ENCODE data around the gene ARHGAP10.

GRCh38 chr4:147884536-147884935 lies 152.6 kb downstream of the ARHGAP10 start:
- TF ChIP-seq CTCF (IDR thresholded peaks at IDR 0.05; ENCODE audit: low read depth, low read length): no peak
- TF ChIP-seq MAX (IDR thresholded peaks at IDR 0.05; ENCODE audit: low read depth, low read length): no peak
- no peak for TF ChIP-seq MYC (IDR thresholded peaks at IDR 0.05; ENCODE audit: low read depth, low read length)
- no peak for TF ChIP-seq POLR2A (IDR thresholded peaks at IDR 0.05; ENCODE audit: extremely low read depth, insufficient read length)

All from NB4 (cell line).